ENCODE measurements around the gene SEC16A. TPM values are rescaled to one million over a fixed set of nuclear protein-coding genes. Genes with fewer than 3 reads are reported as not detected.

Gene SEC16A
- total and polyA plus RNA-seq, 4 donors: 21.7 to 96.1 (median 66.0) TPM

GRCh38 chr9:136466155-136466541, 16.7 kb downstream of the SEC16A start:
- H3K27me3 ChIP-seq (ENCODE audit: control insufficient read depth in 4 of 4, insufficient read depth in 4 of 4, low read length in 3 of 4): no peaks in the 10 kb centered on the region
- no peak for DNase-seq (ENCODE audit: low spot score)
- no peak overlapping the region for H3K27ac ChIP-seq (ENCODE audit: low read depth in 1 of 2, low read length in 2 of 2)
- H3K9ac ChIP-seq (ENCODE audit: low read depth in 1 of 2, low read length in 2 of 2): no peak overlapping the region
- WGBS: 96% methylated on average over 30 of the region's 30 CpGs
- TF ChIP-seq REST (IDR thresholded peaks at IDR 0.05) (no peak), MAX (IDR thresholded peaks at IDR 0.05) (no peak), ATF3 (IDR thresholded peaks at IDR 0.05) (no peak), CTCF (IDR thresholded peaks at IDR 0.05; ENCODE audit: low read depth, low read length, missing input control) (no peak), SP1 (IDR thresholded peaks at IDR 0.05) (no peak), ZBTB33 (IDR thresholded peaks at IDR 0.05) (no peak), JUND (IDR thresholded peaks at IDR 0.05) (no peak), HNF4G (IDR thresholded peaks at IDR 0.05) (no peak), FOXA1 (IDR thresholded peaks at IDR 0.05) (no peak), GABPA (IDR thresholded peaks at IDR 0.05 in 1 of 2, conservative IDR thresholded peaks at IDR 0.05 in 1 of 2) (no peak), EGR1 (IDR thresholded peaks at IDR 0.05; ENCODE audit: low read depth in 2 of 2) (no peak), RAD21 (IDR thresholded peaks at IDR 0.05) (no peak)
- no peak overlapping the region for H3K4me3 ChIP-seq (ENCODE audit: low read depth in 1 of 3, low read length in 3 of 3)
- H3K4me1 ChIP-seq (ENCODE audit: control insufficient read depth in 4 of 4, insufficient read depth in 4 of 4, low read length in 3 of 4): no peaks in the 10 kb centered on the region
- H3K9me3 ChIP-seq (ENCODE audit: control insufficient read depth in 4 of 4, low read length in 3 of 4): no peaks in the 10 kb centered on the region
- peaks cover 47 to 96% (median 76%) of the 10 kb centered on the region in 4 donors for H3K36me3 ChIP-seq (ENCODE audit: control insufficient read depth in 4 of 4, insufficient read depth in 3 of 4, low read depth in 1 of 4, low read length in 3 of 4)

- WGBS: 93% methylated on average over 27 of the region's 27 CpGs
- TF ChIP-seq HNF4A (conservative IDR thresholded peaks at IDR 0.05) (no peak), SP1 (IDR thresholded peaks at IDR 0.05) (no peak), EGR1 (IDR thresholded peaks at IDR 0.05; ENCODE audit: low read depth in 2 of 2) (no peak), FOXA1 (IDR thresholded peaks at IDR 0.05) (no peak), NR2F2 (IDR thresholded peaks at IDR 0.05) (no peak), JUND (IDR thresholded peaks at IDR 0.05) (no peak), HNF4G (IDR thresholded peaks at IDR 0.05) (no peak), FOXA2 (IDR thresholded peaks at IDR 0.05) (no peak), ZBTB33 (IDR thresholded peaks at IDR 0.05) (no peak), GABPA (IDR thresholded peaks at IDR 0.05 in 1 of 2, conservative IDR thresholded peaks at IDR 0.05 in 1 of 2) (no peak), TAF1 (conservative IDR thresholded peaks at IDR 0.05) (no peak), MAX (IDR thresholded peaks at IDR 0.05) (no peak), REST (IDR thresholded peaks at IDR 0.05) (no peak)
Measured at GRCh38 chr9:136465500-136466154, 17.2 kb downstream of the SEC16A start.

More at GRCh38 chr9:136465500-136466154, 17.2 kb downstream of the SEC16A start:
- peaks cover 51 to 96% (median 74%) of the 10 kb centered on the region in 4 donors for H3K36me3 ChIP-seq (ENCODE audit: control insufficient read depth in 4 of 4, insufficient read depth in 3 of 4, low read depth in 1 of 4, low read length in 3 of 4)
- no peaks in the 10 kb centered on the region for H3K4me1 ChIP-seq (ENCODE audit: control insufficient read depth in 4 of 4, insufficient read depth in 4 of 4, low read length in 3 of 4)
- H3K27ac ChIP-seq (ENCODE audit: low read depth in 1 of 2, low read length in 2 of 2): no peak overlapping the region
- H3K4me3 ChIP-seq (ENCODE audit: low read depth in 1 of 3, low read length in 3 of 3): no peak overlapping the region
- no peaks in the 10 kb centered on the region for H3K27me3 ChIP-seq (ENCODE audit: control insufficient read depth in 4 of 4, insufficient read depth in 4 of 4, low read length in 3 of 4)
- no peak for DNase-seq (ENCODE audit: low spot score)
- H3K9me3 ChIP-seq (ENCODE audit: control insufficient read depth in 4 of 4, low read length in 3 of 4): no peaks in the 10 kb centered on the region
- no peak overlapping the region for H3K9ac ChIP-seq (ENCODE audit: low read depth in 1 of 2, low read length in 2 of 2)

Data from liver (tissue), 9 donors.